Natural killer cell (primary cell): ENCODE data around the gene BCL2A1. TPM values are rescaled to one million over a fixed set of nuclear protein-coding genes. Genes with fewer than 3 reads are reported as not detected.

ENCODE experiments used
- ATAC-seq, 3 donors: fragments of 150-1000 bp in 2 of 3; fragments of 200-7000 bp in 1 of 3; cut with Tn5 transposase; 1 replicate in 1 of 3; 2 replicates in 2 of 3; pipeline ENCODE4 v1.10.0; 2021; ENCODE audit warnings: mild to moderate bottlenecking in 2 of 3, moderate library complexity in 2 of 3
- DNase-seq, 2 donors: peaks; one replicate each; pipeline versions ENCODE4 v3.0.0 to v3.0.0-alpha.2; 2013 to 2021; ENCODE audit warnings: mixed read lengths in 1 of 2
- H3K27ac ChIP-seq: one replicate; pipeline ENCODE4 v1.5.1; 2013; ENCODE audit warnings: mild to moderate bottlenecking, low read length
- H3K27me3 ChIP-seq: one replicate; pipeline ENCODE4 v1.6.1; 2013; ENCODE audit warnings: low read length; ENCODE audit not compliant: control insufficient read depth, insufficient read depth
- H3K36me3 ChIP-seq: one replicate; pipeline ENCODE4 v1.6.1; 2013; ENCODE audit warnings: low read length; ENCODE audit not compliant: control insufficient read depth, insufficient read depth
- H3K4me1 ChIP-seq: one replicate; pipeline ENCODE4 v1.6.1; 2013; ENCODE audit warnings: low read length; ENCODE audit not compliant: control insufficient read depth, insufficient read depth
- H3K4me3 ChIP-seq: one replicate; pipeline ENCODE4 v1.5.1; 2013; ENCODE audit warnings: low read length
- H3K9me3 ChIP-seq: one replicate; pipeline ENCODE4 v1.6.1; 2013; ENCODE audit warnings: low read length; ENCODE audit not compliant: control insufficient read depth, insufficient read depth
- H3K27ac Mint-ChIP-seq, 2 donors: one replicate each; pipeline ENCODE4 v1.8.0; 2022; ENCODE audit warnings: mild to moderate bottlenecking in 2 of 2, mixed read lengths in 2 of 2, moderate library complexity in 1 of 2
- H3K27me3 Mint-ChIP-seq, 2 donors: one replicate each; pipeline ENCODE4 v1.8.0; 2022; ENCODE audit warnings: low read depth in 2 of 2, mixed read lengths in 2 of 2
- H3K36me3 Mint-ChIP-seq: one replicate; pipeline ENCODE4 v1.8.0; 2022; ENCODE audit warnings: mixed read lengths
- H3K4me1 Mint-ChIP-seq, 2 donors: one replicate each; pipeline ENCODE4 v1.8.0; 2022; ENCODE audit warnings: mixed read lengths in 2 of 2
- H3K4me3 Mint-ChIP-seq: one replicate; pipeline ENCODE4 v1.8.0; 2022; ENCODE audit warnings: mild to moderate bottlenecking, moderate library complexity, mixed read lengths
- H3K9me3 Mint-ChIP-seq, 2 donors: one replicate each; pipeline ENCODE4 v1.8.0; 2022; ENCODE audit warnings: mixed read lengths in 2 of 2
- WGBS: methylation state at CpG from one replicate; pipeline ENCODE4 v1.1.7; 2013; ENCODE audit warnings: missing lambda C conversion rate; ENCODE audit not compliant: insufficient coverage; 5-methylcytosine and 5-hydroxymethylcytosine counted together
- intact Hi-C: fragments of 100-400 bp; cut with micrococcal nuclease; formaldehyde crosslinking; loops from one replicate; pipeline ENCODE4 v1.14.2; 2022
- total RNA-seq, 4 donors: library from RNA; stranded (reverse); fragments of 120-200 nt in 1 of 4; gene quantifications; one replicate each; pipeline versions ENCODE4 v1.2.3 to v1.2.4, GENCODE V29; 2013 to 2022
- TF ChIP-seq, protein P1 (sequence below): fragments of 200-600 bp; IDR thresholded peaks from one replicate; pipeline ENCODE4 v1.8.0; 2022; ENCODE audit warnings: antibody characterized with exemption

The BCL2A1 gene
- total RNA-seq, 3 donors from 2014 or later (not counting 1 experiment from before 2014, with no cell fraction given) = 16.5 to 61.3 (median 42.2) TPM

GRCh38 chr15:79952329-79952728 lies 18.7 kb downstream of the BCL2A1 start:
- H3K9me3 Mint-ChIP-seq = no peaks in the 10 kb centered on the region
- no peak overlapping the region for H3K27ac Mint-ChIP-seq
- DNase-seq (no peak), ATAC-seq (no peak)
- peaks cover 5 to 10% of the 10 kb centered on the region in 2 donors for H3K4me1 Mint-ChIP-seq
- intact Hi-C loops = no loop called here
- TF ChIP-seq, protein P1, sequence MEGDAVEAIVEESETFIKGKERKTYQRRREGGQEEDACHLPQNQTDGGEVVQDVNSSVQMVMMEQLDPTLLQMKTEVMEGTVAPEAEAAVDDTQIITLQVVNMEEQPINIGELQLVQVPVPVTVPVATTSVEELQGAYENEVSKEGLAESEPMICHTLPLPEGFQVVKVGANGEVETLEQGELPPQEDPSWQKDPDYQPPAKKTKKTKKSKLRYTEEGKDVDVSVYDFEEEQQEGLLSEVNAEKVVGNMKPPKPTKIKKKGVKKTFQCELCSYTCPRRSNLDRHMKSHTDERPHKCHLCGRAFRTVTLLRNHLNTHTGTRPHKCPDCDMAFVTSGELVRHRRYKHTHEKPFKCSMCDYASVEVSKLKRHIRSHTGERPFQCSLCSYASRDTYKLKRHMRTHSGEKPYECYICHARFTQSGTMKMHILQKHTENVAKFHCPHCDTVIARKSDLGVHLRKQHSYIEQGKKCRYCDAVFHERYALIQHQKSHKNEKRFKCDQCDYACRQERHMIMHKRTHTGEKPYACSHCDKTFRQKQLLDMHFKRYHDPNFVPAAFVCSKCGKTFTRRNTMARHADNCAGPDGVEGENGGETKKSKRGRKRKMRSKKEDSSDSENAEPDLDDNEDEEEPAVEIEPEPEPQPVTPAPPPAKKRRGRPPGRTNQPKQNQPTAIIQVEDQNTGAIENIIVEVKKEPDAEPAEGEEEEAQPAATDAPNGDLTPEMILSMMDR = no peak
- Histone ChIP-seq H3K9me3 (no peaks in the 10 kb centered on the region), H3K4me1 (peaks cover 3% of the 10 kb centered on the region), H3K27me3 (no peaks in the 10 kb centered on the region), H3K4me3 (no peak overlapping the region), H3K36me3 (no peaks in the 10 kb centered on the region), H3K27ac (no peak overlapping the region)
- H3K4me3 Mint-ChIP-seq = no peak overlapping the region
- H3K27me3 Mint-ChIP-seq = no peaks in the 10 kb centered on the region
- WGBS = 87% methylated on average over 2 of the region's 2 CpGs
- no peaks in the 10 kb centered on the region for H3K36me3 Mint-ChIP-seq

DNA sequence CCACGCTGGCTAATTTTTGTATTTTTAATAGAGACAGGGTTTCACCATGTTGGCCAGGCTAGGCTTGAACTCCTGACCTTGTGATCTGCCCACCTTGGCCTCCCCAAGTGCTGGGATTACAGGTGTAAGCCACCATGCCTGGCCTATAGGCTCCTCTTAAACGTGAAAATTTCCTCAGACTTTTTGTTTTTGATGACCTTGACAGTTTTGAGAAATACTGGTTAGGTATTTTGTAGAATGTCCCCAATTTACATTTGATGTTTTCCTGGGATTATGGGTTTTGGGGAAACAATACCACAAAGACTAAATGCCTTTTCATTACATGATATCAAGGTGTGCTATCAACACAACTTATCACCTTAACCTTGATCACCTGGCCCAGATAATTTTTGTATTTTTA lies 20.7 kb downstream of the BCL2A1 start:
- TF ChIP-seq, protein P1 = no peak
- Mint-ChIP-seq H3K27ac (no peak overlapping the region), H3K4me1 (peaks cover 5 to 10% of the 10 kb centered on the region in 2 donors), H3K9me3 (no peaks in the 10 kb centered on the region), H3K27me3 (peaks cover 0 to 2% of the 10 kb centered on the region in 2 donors), H3K4me3 (no peak overlapping the region), H3K36me3 (no peaks in the 10 kb centered on the region)
- Histone ChIP-seq H3K27ac (no peak overlapping the region), H3K4me3 (no peak overlapping the region), H3K4me1 (peaks cover 3% of the 10 kb centered on the region), H3K36me3 (no peaks in the 10 kb centered on the region), H3K9me3 (no peaks in the 10 kb centered on the region), H3K27me3 (no peaks in the 10 kb centered on the region)
- WGBS = 93% methylated on average over 2 of the region's 2 CpGs
- DNase-seq = no peak
- intact Hi-C loops = no loop called here
- ATAC-seq = no peak

- no peak for DNase-seq
- ATAC-seq = no peak
- 68% methylated on average over 2 of the region's 3 CpGs for WGBS
- Mint-ChIP-seq H3K36me3 (no peaks in the 10 kb centered on the region), H3K4me3 (no peak overlapping the region), H3K9me3 (no peaks in the 10 kb centered on the region), H3K27ac (no peak overlapping the region), H3K27me3 (peaks cover 1 to 2% of the 10 kb centered on the region in 2 donors), H3K4me1 (peaks cover 2 to 7% of the 10 kb centered on the region in 2 donors)
- TF ChIP-seq, protein P1 = no peak
- intact Hi-C loops = no loop called here
- Histone ChIP-seq H3K9me3 (no peaks in the 10 kb centered on the region), H3K4me1 (no peaks in the 10 kb centered on the region), H3K36me3 (no peaks in the 10 kb centered on the region), H3K27ac (no peak overlapping the region), H3K4me3 (no peak overlapping the region), H3K27me3 (no peaks in the 10 kb centered on the region)
These were observed 22.2 kb downstream of the BCL2A1 start for GRCh38 chr15:79948761-79949160.

DNA sequence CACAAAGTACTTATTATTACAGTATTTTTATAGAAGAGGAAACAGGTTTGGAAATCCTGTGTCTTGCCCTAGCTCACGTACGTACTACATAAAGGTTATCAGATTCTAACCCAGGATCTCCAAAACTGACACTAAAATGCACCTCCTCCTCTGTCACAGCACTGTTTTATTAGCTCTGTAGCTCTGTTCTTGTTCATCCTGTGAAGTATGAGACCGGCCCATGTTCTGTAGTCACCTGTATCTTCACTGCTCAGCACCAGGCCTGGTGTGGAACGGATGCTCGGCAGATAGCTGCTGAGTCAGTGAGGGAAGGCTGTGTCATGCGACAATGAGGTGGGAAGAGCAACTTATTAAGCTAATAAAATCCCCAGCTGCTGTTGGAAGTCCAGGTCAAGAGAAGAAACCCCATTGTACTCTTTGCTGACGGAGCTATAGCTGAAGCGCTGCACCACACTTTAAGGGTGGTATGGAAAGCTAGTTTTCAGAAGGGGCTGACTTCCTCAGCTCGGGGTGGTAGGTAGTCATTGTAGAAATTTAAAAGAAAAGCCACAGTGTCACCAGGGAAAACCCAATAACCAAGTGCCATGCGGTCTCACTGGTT lies 22.8 kb downstream of the BCL2A1 start:
- Mint-ChIP-seq H3K27ac (no peak overlapping the region), H3K27me3 (peaks cover 2 to 7% of the 10 kb centered on the region in 2 donors)

More for the DNA sequence above, 22.8 kb downstream of the BCL2A1 start:
- Histone ChIP-seq H3K27ac (no peak overlapping the region), H3K9me3 (no peaks in the 10 kb centered on the region), H3K36me3 (no peaks in the 10 kb centered on the region), H3K4me3 (no peak overlapping the region), H3K27me3 (no peaks in the 10 kb centered on the region), H3K4me1 (no peaks in the 10 kb centered on the region)
- 50% methylated on average over 10 of the region's 10 CpGs for WGBS
- ATAC-seq (no peak), DNase-seq (no peak)
- Mint-ChIP-seq H3K36me3 (no peaks in the 10 kb centered on the region), H3K9me3 (no peaks in the 10 kb centered on the region), H3K4me1 (peaks cover 0 to 1% of the 10 kb centered on the region in 2 donors), H3K4me3 (no peak overlapping the region)
- TF ChIP-seq, protein P1 = no peak
- intact Hi-C loops = no loop called here
